Panc1 (cell line): ENCODE results near the gene COPS7A. TPM values are rescaled to one million over a fixed set of nuclear protein-coding genes. Genes with fewer than 3 reads are reported as not detected.

Source experiments
- ATAC-seq: fragments of 200-7000 bp; cut with Tn5 transposase; 2 replicates; pipeline ENCODE4 v1.9.1; 2020; ENCODE audit warnings: mild to moderate bottlenecking, moderate library complexity
- BruUV-seq: library from RNA; stranded (reverse); fragments of 400-500 nt; replicated peaks from 2 replicates; lab custom pipeline; 2021; lab: Mats Ljungman, UMichigan
- CTCF ChIA-PET: fragments of 300-600 bp; sonication (Branson Sonifier 250); formaldehyde crosslinking; loops from one replicate; lab custom pipeline; 2022; ENCODE audit warnings: antibody characterized with exemption; lab: Charles Lee
- POLR2A ChIA-PET: fragments of 300-600 bp; sonication (Branson Sonifier 250); formaldehyde crosslinking; loops from one replicate; lab custom pipeline; 2022; ENCODE audit warnings: antibody characterized with exemption; lab: Charles Lee
- DNase-seq: peaks from one replicate; pipeline ENCODE4 v3.0.0-alpha.2; 2010; ENCODE audit warnings: low read depth, low spot score
- H3K27ac ChIP-seq: 2 replicates; pipeline ENCODE4 v1.5.1; 2011; ENCODE audit warnings: mild to moderate bottlenecking, low read length, inconsistent platforms
- H3K27me3 ChIP-seq: fragments of 200-500 bp; sonication (Bioruptor generic); 2 replicates; pipeline ENCODE4 v1.6.0; 2014; ENCODE audit warnings: low read length, inconsistent platforms; ENCODE audit not compliant: control insufficient read depth, insufficient read depth
- H3K36me3 ChIP-seq: fragments of 200-500 bp; sonication (Bioruptor generic); 2 replicates; pipeline ENCODE4 v1.5.1; 2014; ENCODE audit warnings: inconsistent platforms, mild to moderate bottlenecking, low read length, moderate library complexity; ENCODE audit not compliant: control insufficient read depth, insufficient read depth
- H3K4me1 ChIP-seq: 2 replicates; pipeline ENCODE4 v1.5.1; 2011; ENCODE audit warnings: inconsistent platforms, mild to moderate bottlenecking, low read length, moderate library complexity; ENCODE audit not compliant: control insufficient read depth, insufficient read depth
- H3K4me3 ChIP-seq, 2 experiments: 2 replicates each; pipeline ENCODE4 v1.5.1; 2011 to 2012; ENCODE audit warnings: low read depth in 2 of 2, low read length in 2 of 2, mild to moderate bottlenecking in 2 of 2, inconsistent platforms in 1 of 2, moderate library complexity in 1 of 2
- H3K9me3 ChIP-seq: fragments of 200-500 bp; sonication (Bioruptor generic); 2 replicates; pipeline ENCODE4 v1.5.1; 2014; ENCODE audit warnings: low read depth, mild to moderate bottlenecking, inconsistent platforms, low read length, moderate library complexity; ENCODE audit not compliant: control insufficient read depth, insufficient read depth
- POLR2AphosphoS5 ChIP-seq: IDR thresholded peaks from 2 replicates; pipeline ENCODE4 v1.6.1; 2012; ENCODE audit warnings: mild to moderate bottlenecking, low read depth, low read length, moderate library complexity
- SIN3A ChIP-seq: IDR thresholded peaks from 2 replicates; pipeline ENCODE4 v1.6.1; 2012; ENCODE audit warnings: low read depth, mild to moderate bottlenecking, low read length, moderate library complexity, borderline replicate concordance; ENCODE audit not compliant: insufficient read depth
- TCF7L2 ChIP-seq: IDR thresholded peaks from 2 replicates; pipeline ENCODE4 v1.6.1; 2011; ENCODE audit warnings: mild to moderate bottlenecking, low read depth, low read length, inconsistent platforms
- in situ Hi-C: cut with HindIII; loops from 2 replicates; pipeline ENCODE4 v1.10.0; 2016; ENCODE audit warnings: low sequenced_read_pairs, low pct_unique_long_range_greater_than_20kb
- intact Hi-C: fragments of 100-400 bp; cut with micrococcal nuclease; formaldehyde crosslinking; loops from one replicate; pipeline ENCODE4 v1.10.0; 2022; ENCODE audit not compliant: unreplicated experiment
- total RNA-seq: library from RNA; stranded (reverse); gene quantifications from one replicate; pipeline ENCODE4 v1.2.1, GENCODE V29; 2021; ENCODE audit not compliant: unreplicated experiment
- TF ChIP-seq, protein P1 (sequence below): fragments of 450-650 bp; IDR thresholded peaks from 2 replicates; pipeline ENCODE4 v1.5.1; 2017; ENCODE audit warnings: mild to moderate bottlenecking
- TF ChIP-seq, protein P2 (sequence below), 2 experiments: IDR thresholded peaks; 2 replicates each; pipeline ENCODE4 v1.6.1; 2011 to 2012; ENCODE audit warnings: low read depth in 2 of 2, control low read depth in 1 of 2, low read length in 1 of 2, mild to moderate bottlenecking in 1 of 2, moderate library complexity in 1 of 2; ENCODE audit not compliant: insufficient read depth in 1 of 2

Gene COPS7A
- total RNA-seq, 1 experiment from 2014 or later, result 37.5 TPM

DNA sequence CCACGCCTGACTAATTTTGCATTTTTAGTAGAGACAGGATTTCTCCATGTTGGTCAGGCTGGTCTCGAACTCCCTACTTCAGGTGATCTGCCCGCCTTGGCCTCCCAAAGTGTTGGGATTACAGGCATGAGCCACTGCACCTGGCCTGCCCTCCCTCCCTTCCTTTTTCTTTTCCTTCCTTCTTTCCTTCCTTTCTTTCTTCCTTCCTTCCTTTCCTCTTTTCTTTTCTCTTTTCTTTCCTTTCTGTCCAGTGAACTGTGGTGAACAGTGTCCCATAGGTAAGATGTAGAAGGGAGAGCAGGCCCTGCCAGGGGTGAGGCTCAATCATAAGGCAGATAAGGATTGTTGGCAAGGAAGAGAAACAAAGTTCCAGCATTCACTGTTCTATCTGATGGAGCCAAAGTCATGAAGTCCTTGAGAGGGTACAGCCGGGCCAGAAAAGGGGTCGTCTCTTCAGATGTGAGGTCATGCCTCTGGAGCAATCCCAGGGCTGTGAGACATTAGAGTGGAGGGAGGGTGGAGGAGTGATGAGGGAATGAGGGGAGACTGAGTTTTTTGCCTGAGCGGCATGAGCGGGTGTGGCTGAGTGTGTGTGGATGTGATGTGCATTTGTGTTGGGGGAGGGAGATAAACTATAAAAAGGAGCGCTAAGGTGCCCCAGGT lies 33.3 kb downstream of the COPS7A start:
- no peaks in the 10 kb centered on the region for H3K27me3 ChIP-seq
- H3K9me3 ChIP-seq, result no peaks in the 10 kb centered on the region
- POLR2A ChIA-PET, result no interaction called here
- H3K27ac ChIP-seq, result peak overlapping the region; percentile 18; the same call in 1 of the 2 replicates
- H3K4me3 ChIP-seq, result no peak overlapping the region
- intact Hi-C loops (no loop called here), in situ Hi-C loops (no loop called here)
- DNase-seq (no peak), ATAC-seq (no peak)
- BruUV-seq, result no TSS peak
- H3K36me3 ChIP-seq, result no peaks in the 10 kb centered on the region; the same call in 1 of the 2 replicates
- CTCF ChIA-PET, result no interaction called here
- H3K4me1 ChIP-seq, result peaks cover 7% of the 10 kb centered on the region
- TF ChIP-seq POLR2AphosphoS5, result no peak
- TF ChIP-seq TCF7L2, result no peak
- TF ChIP-seq, protein P1, sequence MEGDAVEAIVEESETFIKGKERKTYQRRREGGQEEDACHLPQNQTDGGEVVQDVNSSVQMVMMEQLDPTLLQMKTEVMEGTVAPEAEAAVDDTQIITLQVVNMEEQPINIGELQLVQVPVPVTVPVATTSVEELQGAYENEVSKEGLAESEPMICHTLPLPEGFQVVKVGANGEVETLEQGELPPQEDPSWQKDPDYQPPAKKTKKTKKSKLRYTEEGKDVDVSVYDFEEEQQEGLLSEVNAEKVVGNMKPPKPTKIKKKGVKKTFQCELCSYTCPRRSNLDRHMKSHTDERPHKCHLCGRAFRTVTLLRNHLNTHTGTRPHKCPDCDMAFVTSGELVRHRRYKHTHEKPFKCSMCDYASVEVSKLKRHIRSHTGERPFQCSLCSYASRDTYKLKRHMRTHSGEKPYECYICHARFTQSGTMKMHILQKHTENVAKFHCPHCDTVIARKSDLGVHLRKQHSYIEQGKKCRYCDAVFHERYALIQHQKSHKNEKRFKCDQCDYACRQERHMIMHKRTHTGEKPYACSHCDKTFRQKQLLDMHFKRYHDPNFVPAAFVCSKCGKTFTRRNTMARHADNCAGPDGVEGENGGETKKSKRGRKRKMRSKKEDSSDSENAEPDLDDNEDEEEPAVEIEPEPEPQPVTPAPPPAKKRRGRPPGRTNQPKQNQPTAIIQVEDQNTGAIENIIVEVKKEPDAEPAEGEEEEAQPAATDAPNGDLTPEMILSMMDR, result no peak
- TF ChIP-seq, protein P2, sequence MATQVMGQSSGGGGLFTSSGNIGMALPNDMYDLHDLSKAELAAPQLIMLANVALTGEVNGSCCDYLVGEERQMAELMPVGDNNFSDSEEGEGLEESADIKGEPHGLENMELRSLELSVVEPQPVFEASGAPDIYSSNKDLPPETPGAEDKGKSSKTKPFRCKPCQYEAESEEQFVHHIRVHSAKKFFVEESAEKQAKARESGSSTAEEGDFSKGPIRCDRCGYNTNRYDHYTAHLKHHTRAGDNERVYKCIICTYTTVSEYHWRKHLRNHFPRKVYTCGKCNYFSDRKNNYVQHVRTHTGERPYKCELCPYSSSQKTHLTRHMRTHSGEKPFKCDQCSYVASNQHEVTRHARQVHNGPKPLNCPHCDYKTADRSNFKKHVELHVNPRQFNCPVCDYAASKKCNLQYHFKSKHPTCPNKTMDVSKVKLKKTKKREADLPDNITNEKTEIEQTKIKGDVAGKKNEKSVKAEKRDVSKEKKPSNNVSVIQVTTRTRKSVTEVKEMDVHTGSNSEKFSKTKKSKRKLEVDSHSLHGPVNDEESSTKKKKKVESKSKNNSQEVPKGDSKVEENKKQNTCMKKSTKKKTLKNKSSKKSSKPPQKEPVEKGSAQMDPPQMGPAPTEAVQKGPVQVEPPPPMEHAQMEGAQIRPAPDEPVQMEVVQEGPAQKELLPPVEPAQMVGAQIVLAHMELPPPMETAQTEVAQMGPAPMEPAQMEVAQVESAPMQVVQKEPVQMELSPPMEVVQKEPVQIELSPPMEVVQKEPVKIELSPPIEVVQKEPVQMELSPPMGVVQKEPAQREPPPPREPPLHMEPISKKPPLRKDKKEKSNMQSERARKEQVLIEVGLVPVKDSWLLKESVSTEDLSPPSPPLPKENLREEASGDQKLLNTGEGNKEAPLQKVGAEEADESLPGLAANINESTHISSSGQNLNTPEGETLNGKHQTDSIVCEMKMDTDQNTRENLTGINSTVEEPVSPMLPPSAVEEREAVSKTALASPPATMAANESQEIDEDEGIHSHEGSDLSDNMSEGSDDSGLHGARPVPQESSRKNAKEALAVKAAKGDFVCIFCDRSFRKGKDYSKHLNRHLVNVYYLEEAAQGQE (IDR thresholded peaks at IDR 0.05; ENCODE audit: insufficient read depth in 1 of 2, low read depth in 2 of 2, low read length in 1 of 2), result no peak
- TF ChIP-seq SIN3A, result no peak

DNA sequence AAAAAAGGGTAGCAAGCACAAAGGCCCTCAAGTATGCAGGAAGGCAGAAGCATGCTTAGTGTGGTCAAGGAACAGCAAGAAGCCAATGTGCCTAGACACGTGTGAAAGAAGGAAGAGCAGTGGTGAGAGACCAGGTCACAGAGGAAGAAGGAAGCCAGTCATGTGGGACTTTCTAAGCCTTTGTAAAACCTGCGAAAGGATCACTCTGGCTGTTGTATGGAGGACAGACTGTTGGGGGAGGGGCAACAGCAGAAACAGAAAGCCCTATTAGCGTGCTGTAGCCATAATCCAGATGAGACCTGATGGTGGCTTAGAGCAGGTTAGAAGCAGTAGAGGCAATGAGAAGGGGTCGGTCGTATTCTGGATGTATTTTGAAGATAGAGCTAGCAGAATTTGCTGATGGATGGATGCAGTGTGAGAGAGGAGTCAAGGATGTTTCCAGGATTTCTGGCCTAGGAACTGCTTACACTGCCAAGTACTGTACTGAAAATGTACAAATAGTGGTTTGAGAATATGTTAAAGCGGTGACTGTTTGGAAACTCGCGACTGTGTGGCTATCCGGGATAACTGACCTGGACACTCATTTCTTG lies 34.8 kb downstream of the COPS7A start:
- in situ Hi-C loops, result no loop called here
- no TSS peak for BruUV-seq
- DNase-seq (no peak), ATAC-seq (no peak)
- peaks cover 12% of the 10 kb centered on the region for H3K4me1 ChIP-seq
- H3K27ac ChIP-seq, result no peak overlapping the region
- ChIA-PET POLR2A (no interaction called here), CTCF (no interaction called here)
- H3K4me3 ChIP-seq, result no peak overlapping the region
- H3K9me3 ChIP-seq, result no peaks in the 10 kb centered on the region
- intact Hi-C loops, result no loop called here
- no peaks in the 10 kb centered on the region for H3K27me3 ChIP-seq
- TF ChIP-seq, protein P1, result no peak
- TF ChIP-seq TCF7L2, result no peak
- no peak for TF ChIP-seq POLR2AphosphoS5
- no peak for TF ChIP-seq SIN3A
- TF ChIP-seq, protein P2 (IDR thresholded peaks at IDR 0.05; ENCODE audit: insufficient read depth in 1 of 2, low read depth in 2 of 2, low read length in 1 of 2), result no peak
- H3K36me3 ChIP-seq, result no peaks in the 10 kb centered on the region
